ENCODE results near the gene CLCC1.
"Not testable (repeated sequence)": the region's sequence is repeated elsewhere in the genome, so short reads cannot be mapped to it uniquely, and the experiment has no call there.

CLCC1 gene

GRCh38 chr1:108963052-108963686 lies at the start of gene CLCC1:
Gene CLCC1, minus strand, starts transcription at chr1:108963484. Its CDS starts 13,047 bp downstream, at chr1:108950437.
- DNase-seq = peak; percentile 92

GRCh38 chr1:109011335-109011734 lies 48.1 kb upstream of the CLCC1 start:
- no peak for DNase-seq

- DNase-seq = not testable (repeated sequence)
These were observed 33.3 kb upstream of the CLCC1 start for GRCh38 chr1:108996622-108997021.

GRCh38 chr1:108983114-108983513 lies 19.8 kb upstream of the CLCC1 start:
- DNase-seq = no peak

- no peak for DNase-seq
These were observed 13.4 kb upstream of the CLCC1 start for GRCh38 chr1:108976658-108977057.

- no peak for DNase-seq
These were observed 9.7 kb upstream of the CLCC1 start for GRCh38 chr1:108972951-108973350.

- no peak for DNase-seq
These were observed 6.1 kb upstream of the CLCC1 start for GRCh38 chr1:108969346-108969745.

GRCh38 chr1:108962681-108963051 lies 618 bp downstream of the CLCC1 start:
- peak; percentile 4 for DNase-seq

GRCh38 chr1:108961752-108962486 lies 1.4 kb downstream of the CLCC1 start:
- DNase-seq = no peak

- no peak for DNase-seq
These were observed 2.1 kb downstream of the CLCC1 start for GRCh38 chr1:108961198-108961597.

- DNase-seq = no peak
These were observed 2.6 kb downstream of the CLCC1 start for GRCh38 chr1:108960719-108961118.

GRCh38 chr1:108957888-108958287 lies 5.4 kb downstream of the CLCC1 start:
- DNase-seq = no peak

GRCh38 chr1:108955881-108956280 lies 7.4 kb downstream of the CLCC1 start:
- DNase-seq = peak; percentile 51

GRCh38 chr1:108955111-108955510 lies 8.2 kb downstream of the CLCC1 start:
- no peak for DNase-seq

GRCh38 chr1:108953452-108953851 lies 9.8 kb downstream of the CLCC1 start:
- no peak for DNase-seq

GRCh38 chr1:108951242-108951641 lies 12.0 kb downstream of the CLCC1 start:
- no peak for DNase-seq

- DNase-seq = no peak
These were observed 14.2 kb downstream of the CLCC1 start for GRCh38 chr1:108949044-108949443.

- no peak for DNase-seq
These were observed 15.3 kb downstream of the CLCC1 start for GRCh38 chr1:108947871-108948525.

GRCh38 chr1:108936170-108936569 lies 27.1 kb downstream of the CLCC1 start:
- no peak for DNase-seq

- no peak for DNase-seq
These were observed 29.3 kb downstream of the CLCC1 start for GRCh38 chr1:108933944-108934343.

GRCh38 chr1:108927565-108927964 lies 35.7 kb downstream of the CLCC1 start:
- DNase-seq = not testable (repeated sequence)

GRCh38 chr1:108925920-108926319 lies 37.4 kb downstream of the CLCC1 start:
- no peak for DNase-seq

GRCh38 chr1:108916788-108917187 lies 46.5 kb downstream of the CLCC1 start:
- no peak for DNase-seq
